GM12875 (cell line): ENCODE results near the gene PPIE.

ENCODE experiments used
- H3K4me3 ChIP-seq: one replicate; pipeline ENCODE4 v1.5.1; 2011; ENCODE audit warnings: low read depth, low read length, control low read depth
- TF ChIP-seq, protein P1 (sequence below): IDR thresholded peaks from 2 replicates; pipeline ENCODE4 v1.5.1; 2011; ENCODE audit warnings: low read depth, mild to moderate bottlenecking, control low read depth, inconsistent platforms, low read length, moderate library complexity, borderline replicate concordance; ENCODE audit not compliant: insufficient read depth

The PPIE gene

GRCh38 chr1:39729842-39730241, 8.8 kb upstream of the PPIE start:
- no peak overlapping the region for H3K4me3 ChIP-seq
- TF ChIP-seq, protein P1, sequence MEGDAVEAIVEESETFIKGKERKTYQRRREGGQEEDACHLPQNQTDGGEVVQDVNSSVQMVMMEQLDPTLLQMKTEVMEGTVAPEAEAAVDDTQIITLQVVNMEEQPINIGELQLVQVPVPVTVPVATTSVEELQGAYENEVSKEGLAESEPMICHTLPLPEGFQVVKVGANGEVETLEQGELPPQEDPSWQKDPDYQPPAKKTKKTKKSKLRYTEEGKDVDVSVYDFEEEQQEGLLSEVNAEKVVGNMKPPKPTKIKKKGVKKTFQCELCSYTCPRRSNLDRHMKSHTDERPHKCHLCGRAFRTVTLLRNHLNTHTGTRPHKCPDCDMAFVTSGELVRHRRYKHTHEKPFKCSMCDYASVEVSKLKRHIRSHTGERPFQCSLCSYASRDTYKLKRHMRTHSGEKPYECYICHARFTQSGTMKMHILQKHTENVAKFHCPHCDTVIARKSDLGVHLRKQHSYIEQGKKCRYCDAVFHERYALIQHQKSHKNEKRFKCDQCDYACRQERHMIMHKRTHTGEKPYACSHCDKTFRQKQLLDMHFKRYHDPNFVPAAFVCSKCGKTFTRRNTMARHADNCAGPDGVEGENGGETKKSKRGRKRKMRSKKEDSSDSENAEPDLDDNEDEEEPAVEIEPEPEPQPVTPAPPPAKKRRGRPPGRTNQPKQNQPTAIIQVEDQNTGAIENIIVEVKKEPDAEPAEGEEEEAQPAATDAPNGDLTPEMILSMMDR: no peak

DNA sequence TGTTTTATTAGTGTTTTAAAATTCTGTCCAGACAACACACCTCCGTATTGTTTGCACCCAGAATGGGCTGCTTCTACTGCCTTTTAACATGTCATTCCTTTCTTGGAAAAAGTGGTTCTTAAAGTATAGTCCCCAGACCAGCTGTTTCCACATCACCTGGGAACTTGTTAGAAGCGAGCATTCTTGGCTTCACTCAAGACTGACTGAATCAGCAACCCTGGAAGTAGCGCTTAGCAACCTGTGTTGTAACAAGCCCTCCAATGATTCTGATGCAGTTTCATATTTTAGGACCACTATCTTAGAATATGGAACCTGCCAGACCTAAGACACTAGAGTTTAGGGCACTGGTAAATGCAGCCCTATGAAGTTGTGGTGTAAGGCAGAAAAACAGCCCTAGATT, 6.0 kb upstream of the PPIE start:
- H3K4me3 ChIP-seq: no peak overlapping the region
- TF ChIP-seq, protein P1: no peak

GRCh38 chr1:39733161-39733560, 5.5 kb upstream of the PPIE start:
- H3K4me3 ChIP-seq: no peak overlapping the region
- TF ChIP-seq, protein P1: no peak

GRCh38 chr1:39735731-39736130, 3.0 kb upstream of the PPIE start:
- TF ChIP-seq, protein P1: no peak
- H3K4me3 ChIP-seq: no peak overlapping the region

GRCh38 chr1:39737546-39738169, 1.0 kb upstream of the PPIE start:
- H3K4me3 ChIP-seq: no peak overlapping the region
- TF ChIP-seq, protein P1: no peak

DNA sequence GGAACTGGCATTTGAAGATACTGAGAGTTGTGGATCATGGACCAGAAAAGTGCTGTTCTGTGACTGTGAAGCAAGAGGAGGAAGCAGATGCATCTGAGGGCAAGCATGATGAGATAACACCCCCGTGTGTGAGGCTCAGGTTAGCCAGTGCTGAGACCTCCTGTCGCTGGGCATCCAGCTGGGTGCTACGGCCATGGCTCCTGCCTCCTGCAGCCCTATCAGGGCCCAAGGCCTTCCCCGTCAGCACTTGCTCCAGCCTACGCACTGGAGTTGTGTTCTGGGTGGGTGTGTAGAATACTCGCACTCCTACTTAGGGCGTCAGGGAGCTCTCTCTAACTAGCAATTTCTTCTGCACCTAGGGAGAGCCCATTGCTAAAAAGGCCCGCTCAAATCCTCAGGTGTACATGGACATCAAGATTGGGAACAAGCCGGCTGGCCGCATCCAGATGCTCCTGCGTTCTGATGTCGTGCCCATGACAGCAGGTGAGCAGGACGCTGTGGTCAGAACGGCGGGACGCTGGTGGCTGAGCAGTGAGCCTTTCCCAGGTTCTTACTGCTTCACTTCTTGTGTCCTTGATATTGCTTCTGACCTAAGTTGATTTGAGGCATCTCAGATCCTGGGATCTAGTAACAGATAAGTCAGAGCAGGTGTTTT, 6.5 kb downstream of the PPIE start:
- TF ChIP-seq, protein P1: no peak
- no peak overlapping the region for H3K4me3 ChIP-seq

DNA sequence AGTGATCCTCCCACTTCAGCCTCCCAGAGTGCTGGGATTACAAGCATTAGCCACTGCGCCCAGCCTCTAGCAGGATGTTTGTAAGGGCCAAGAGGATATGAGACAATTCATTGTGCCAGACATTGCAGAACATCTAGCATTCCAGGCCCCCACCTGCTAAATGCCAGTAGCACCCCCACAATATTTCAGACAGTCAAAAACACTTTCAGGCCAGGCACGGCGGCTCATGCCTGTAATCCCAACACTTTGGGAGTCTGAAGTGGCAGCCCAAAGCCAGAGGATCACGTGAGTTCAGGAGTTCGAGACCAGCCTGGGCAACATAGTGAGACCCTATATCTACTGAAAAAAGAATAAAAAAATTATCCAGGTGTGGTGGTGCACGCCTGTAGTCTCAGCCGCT, 12.9 kb downstream of the PPIE start:
- TF ChIP-seq, protein P1: no peak
- H3K4me3 ChIP-seq: no peak overlapping the region
